ENCODE data around the gene OR7G2.
"Not testable (repeated sequence)": the region's sequence is repeated elsewhere in the genome, so short reads cannot be mapped to it uniquely, and the experiment has no call there.

The OR7G2 gene

GRCh38 chr19:9078651-9079050 lies 28.6 kb downstream of the OR7G2 start:
- TF ChIP-seq CTCF (conservative IDR thresholded peaks at IDR 0.05; ENCODE audit: control insufficient read depth, insufficient read depth, low read depth, low read length), result no peak
- DNase-seq (ENCODE audit: low read depth), result no peak
- H3K4me3 ChIP-seq (ENCODE audit: control insufficient read depth, low read depth, low read length), result no peak overlapping the region

- no peak for TF ChIP-seq CTCF (conservative IDR thresholded peaks at IDR 0.05; ENCODE audit: control insufficient read depth, insufficient read depth, low read depth, low read length)
Measured at GRCh38 chr19:9076901-9077300, 30.4 kb downstream of the OR7G2 start.

DNA sequence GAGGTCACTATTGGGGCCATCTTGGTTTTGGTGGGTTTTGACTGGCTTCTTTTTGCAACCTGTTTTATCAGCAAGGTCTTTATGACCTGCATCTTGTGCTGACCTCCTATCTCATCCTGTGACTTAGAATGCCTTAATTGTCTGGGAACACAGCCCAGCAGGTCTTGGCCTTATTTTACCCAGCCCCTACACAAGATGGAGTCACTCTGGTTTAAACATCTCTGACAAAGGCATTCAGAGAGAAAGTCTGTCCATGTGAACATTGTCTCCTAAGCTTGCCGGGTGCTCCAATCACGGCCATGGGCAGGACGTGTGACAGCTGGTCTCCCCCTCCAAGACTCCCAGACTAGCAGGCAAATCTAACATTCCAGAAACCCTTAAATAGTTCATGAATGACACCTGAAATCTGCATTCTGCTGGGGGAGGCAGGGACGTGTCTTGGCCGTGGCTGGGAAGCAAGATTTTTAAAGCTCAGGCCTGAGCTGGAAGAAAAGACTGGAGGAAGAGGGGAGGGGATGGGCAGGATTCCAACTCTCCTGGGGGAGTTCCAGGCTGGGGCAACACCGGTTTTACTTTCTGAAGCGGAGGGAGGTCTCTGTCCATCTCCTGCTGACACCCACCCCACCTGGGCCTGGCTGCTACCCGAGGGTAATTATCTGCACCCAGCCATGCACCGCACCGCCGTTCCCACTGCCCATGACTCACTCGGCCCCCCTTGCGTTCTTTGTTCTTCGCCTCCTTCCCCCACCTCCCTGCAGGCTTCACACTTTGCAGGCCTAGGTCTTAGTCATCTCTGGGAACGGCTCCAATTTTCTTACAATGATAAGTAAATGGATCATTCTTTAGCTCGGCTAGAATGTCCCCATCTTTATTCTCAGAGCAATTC lies 32.0 kb downstream of the OR7G2 start:
- no peak for TF ChIP-seq CTCF (conservative IDR thresholded peaks at IDR 0.05; ENCODE audit: control insufficient read depth, insufficient read depth, low read depth, low read length)
- peak; percentile 89 for DNase-seq (ENCODE audit: low read depth)
- no peak overlapping the region for H3K4me3 ChIP-seq (ENCODE audit: control insufficient read depth, low read depth, low read length)

More at GRCh38 chr19:9076901-9077300, 30.4 kb downstream of the OR7G2 start:
- DNase-seq (ENCODE audit: low read depth), result no peak
- H3K4me3 ChIP-seq (ENCODE audit: control insufficient read depth, low read depth, low read length), result no peak overlapping the region

DNA sequence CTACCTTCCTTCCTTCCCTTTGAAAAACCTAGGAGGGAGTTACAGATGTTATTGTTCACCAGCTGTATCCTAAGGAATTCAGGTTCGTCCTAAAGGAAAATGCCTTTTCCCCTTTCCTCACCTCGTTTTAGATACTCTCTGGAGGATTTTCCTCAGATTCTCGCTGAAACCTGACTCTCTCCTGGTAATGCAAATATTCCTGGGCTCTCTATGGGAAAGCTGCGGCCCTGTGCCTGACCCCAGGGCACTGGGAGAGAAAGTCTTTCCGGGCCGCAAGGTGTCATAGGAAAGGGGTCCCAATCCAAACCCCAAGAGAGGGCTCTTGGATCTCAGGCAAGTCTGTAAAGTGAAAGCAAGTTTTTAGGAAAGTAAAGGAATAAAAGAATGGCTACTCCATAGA lies 33.5 kb downstream of the OR7G2 start:
- no peak for DNase-seq (ENCODE audit: low read depth)
- no peak for TF ChIP-seq CTCF (conservative IDR thresholded peaks at IDR 0.05; ENCODE audit: control insufficient read depth, insufficient read depth, low read depth, low read length)

DNA sequence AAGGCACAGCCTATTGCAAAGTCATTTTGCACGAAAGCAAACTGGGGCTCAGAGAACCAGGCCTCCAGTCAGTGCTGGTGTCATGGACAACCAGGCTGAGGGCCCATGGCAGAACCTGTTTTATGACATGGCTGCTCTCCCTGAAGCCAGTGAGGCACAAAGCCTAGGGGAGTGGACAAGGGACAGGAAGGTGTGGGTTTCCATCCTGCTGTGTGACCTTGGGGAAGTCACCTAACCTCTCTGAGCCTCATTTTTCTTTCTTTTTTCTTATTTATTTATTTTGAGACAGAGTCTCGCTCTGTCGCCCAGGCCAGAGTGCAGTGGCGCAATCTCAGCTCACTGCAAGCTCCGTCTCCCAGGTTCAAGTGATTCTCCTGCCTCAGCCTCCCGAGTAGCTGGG lies 35.6 kb downstream of the OR7G2 start:
- H3K4me3 ChIP-seq (ENCODE audit: control insufficient read depth, low read depth, low read length); DNase-seq (ENCODE audit: low read depth): not testable (repeated sequence)

More for the DNA sequence above, 33.5 kb downstream of the OR7G2 start:
- no peak overlapping the region for H3K4me3 ChIP-seq (ENCODE audit: control insufficient read depth, low read depth, low read length)

DNA sequence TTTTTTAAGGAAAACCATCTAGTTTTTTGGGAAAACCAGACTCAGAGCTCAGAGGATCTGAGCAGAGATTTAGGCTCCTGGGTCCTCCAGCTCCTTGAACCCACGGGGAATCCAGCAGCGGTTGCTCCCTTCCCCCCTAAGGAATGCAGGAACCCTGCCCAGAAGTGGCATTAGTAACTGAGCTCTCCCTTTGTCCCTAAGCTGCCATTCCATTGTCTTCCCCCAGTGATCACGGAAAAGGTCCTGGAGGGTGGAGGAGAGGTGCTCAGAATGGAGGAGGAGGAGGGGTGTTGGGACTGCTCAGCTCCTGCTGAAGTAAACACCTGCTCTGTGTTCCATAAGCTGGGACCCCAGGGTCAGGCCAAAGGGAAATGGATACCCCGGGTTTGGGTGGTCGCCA lies 37.2 kb downstream of the OR7G2 start:
- no peak for DNase-seq (ENCODE audit: low read depth)
- no peak overlapping the region for H3K4me3 ChIP-seq (ENCODE audit: control insufficient read depth, low read depth, low read length)
- no peak for TF ChIP-seq CTCF (conservative IDR thresholded peaks at IDR 0.05; ENCODE audit: control insufficient read depth, insufficient read depth, low read depth, low read length)

DNA sequence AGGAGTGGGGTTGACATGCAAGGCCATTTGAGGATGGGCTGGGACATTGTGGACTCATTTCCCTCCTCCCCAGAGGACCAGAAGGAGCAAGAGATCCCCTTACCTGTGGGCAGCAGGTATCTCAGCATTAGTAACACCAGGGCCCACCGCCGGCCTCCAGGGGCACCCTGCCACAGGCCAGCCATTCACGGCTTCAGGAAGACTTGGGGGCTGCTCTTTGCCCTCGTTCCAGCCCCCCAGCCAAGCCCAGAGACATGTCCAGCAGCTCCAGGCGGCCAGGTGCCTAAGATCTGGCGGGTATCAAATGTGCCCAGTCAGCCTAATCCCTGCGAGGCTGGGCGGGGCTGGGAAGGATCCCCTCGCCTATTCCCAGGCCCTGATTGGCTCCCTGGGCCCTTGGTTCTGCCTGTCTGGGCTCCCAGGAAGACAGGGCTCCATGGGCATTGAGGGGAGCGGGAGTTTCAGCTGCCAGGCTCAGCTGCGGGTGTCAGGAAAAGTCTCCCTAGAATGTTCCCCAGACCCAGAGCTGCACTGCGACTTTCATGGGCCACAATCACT lies 41.7 kb downstream of the OR7G2 start:
- no peak for DNase-seq (ENCODE audit: low read depth)
- TF ChIP-seq CTCF (conservative IDR thresholded peaks at IDR 0.05; ENCODE audit: control insufficient read depth, insufficient read depth, low read depth, low read length), result no peak
- H3K4me3 ChIP-seq (ENCODE audit: control insufficient read depth, low read depth, low read length), result no peak overlapping the region

Data from fibroblast of mammary gland (primary cell).